ENCODE results near the gene IGLL1.
"Not testable (repeated sequence)": the region's sequence is repeated elsewhere in the genome, so short reads cannot be mapped to it uniquely, and the experiment has no call there.

Gene IGLL1

DNA sequence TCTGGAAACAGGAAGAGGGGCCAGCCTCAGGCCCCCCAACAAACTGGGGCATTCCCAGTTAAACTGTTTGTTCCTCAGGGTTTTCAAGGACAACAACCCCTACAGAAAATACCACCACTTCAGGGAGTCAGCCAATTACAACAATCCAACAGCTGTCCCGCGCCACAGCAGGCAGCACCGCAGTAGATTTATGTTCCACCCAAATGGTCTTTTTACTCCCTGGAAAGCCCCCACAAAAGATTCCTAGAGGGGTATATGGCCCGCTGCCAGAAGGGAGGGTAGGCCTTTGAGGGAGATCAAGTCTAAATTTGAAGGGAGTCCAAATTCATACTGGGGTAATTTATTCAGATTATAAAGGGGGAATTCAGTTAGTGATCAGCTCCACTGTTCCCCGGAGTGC, 39.3 kb downstream of the IGLL1 start:
- DNase-seq (ENCODE audit: low read depth) = not testable (repeated sequence)

DNA sequence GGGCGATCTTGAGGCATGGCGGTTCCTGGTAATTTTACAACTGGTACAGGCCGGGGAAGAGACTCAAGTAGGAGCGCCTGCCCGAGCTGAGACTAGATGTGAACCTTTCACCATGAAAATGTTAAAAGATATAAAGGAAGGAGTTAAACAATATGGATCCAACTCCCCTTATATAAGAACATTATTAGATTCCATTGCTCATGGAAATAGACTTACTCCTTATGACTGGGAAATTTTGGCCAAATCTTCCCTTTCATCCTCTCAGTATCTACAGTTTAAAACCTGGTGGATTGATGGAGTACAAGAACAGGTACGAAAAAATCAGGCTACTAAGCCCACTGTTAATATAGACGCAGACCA, 40.3 kb downstream of the IGLL1 start:
- DNase-seq (ENCODE audit: low read depth) = not testable (repeated sequence)

DNA sequence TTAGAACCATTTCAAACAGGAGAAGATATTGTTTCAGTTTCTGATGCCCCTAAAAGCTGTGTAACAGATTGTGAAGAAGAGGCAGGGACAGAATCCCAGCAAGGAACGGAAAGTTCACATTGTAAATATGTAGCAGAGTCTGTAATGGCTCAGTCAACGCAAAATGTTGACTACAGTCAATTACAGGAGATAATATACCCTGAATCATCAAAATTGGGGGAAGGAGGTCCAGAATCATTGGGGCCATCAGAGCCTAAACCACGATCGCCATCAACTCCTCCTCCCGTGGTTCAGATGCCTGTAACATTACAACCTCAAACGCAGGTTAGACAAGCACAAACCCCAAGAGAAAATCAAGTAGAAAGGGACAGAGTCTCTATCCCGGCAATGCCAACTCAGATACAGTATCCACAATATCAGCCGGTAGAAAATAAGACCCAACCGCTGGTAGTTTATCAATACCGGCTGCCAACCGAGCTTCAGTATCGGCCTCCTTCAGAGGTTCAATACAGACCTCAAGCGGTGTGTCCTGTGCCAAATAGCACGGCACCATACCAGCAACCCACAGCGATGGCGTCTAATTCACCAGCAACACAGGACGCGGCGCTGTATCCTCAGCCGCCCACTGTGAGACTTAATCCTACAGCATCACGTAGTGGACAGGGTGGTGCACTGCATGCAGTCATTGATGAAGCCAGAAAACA, 40.8 kb downstream of the IGLL1 start:
- peak; percentile 52 for DNase-seq (ENCODE audit: low read depth)

DNA sequence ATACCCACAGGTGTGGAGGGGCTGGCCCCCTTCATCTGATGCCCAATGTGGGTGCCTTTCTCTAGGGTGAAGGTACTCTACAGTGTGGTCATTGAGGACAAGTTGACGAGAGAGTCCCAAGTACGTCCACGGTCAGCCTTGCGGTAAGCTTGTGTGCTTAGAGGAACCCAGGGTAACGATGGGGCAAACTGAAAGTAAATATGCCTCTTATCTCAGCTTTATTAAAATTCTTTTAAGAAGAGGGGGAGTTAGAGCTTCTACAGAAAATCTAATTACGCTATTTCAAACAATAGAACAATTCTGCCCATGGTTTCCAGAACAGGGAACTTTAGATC, 41.4 kb downstream of the IGLL1 start:
- not testable (repeated sequence) for DNase-seq (ENCODE audit: low read depth)

DNA sequence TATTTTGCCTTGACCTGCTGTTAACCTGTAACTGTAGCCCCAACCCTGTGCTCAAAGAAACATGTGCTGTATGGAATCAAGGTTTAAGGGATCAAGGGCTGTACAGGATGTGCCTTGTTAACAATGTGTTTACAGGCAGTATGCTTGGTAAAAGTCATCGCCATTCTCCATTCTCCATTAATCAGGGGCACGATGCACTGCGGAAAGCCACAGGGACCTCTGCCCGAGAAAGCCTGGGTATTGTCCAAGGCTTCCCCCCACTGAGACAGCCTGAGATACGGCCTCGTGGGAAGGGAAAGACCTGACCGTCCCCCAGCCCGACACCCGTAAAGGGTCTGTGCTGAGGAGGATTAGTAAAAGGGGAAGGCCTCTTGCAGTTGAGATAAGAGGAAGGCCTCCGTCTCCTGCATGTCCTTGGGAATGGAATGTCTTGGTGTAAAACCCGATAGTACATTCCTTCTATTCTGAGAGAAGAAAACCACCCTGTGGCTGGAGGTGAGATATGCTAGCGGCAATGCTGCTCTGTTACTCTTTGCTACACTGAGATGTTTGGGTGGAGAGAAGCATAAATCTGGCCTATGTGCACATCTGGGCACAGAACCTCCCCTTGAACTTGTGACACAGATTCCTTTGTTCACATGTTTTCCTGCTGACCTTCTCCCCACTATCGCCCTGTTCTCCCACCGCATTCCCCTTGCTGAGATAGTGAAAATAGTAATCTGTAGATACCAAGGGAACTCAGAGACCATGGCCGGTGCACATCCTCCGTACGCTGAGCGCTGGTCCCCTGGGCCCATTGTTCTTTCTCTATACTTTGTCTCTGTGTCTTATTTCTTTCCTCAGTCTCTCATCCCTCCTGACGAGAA, 42.0 kb downstream of the IGLL1 start:
- DNase-seq (ENCODE audit: low read depth) = not testable (repeated sequence)

DNA sequence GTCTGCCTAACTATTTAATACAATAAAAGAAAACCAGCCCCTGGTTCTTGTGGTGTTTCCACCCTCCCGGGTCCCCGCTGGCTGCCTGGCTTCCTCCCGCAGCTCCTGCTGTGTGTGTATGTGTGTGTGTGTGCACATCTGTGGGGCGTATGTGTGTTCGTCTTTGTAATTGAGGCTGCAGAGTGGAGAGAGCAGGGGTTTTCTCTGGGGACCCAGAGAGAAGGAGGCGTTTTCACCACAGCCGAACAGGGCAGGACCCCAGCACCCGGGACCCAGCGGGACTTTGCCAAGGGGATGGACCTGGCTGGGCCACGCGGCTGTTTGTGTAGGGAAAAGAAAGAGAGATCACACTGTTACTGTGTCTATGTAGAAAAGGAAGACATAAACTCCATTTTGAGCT, 42.7 kb downstream of the IGLL1 start:
- no peak for DNase-seq (ENCODE audit: low read depth)

DNA sequence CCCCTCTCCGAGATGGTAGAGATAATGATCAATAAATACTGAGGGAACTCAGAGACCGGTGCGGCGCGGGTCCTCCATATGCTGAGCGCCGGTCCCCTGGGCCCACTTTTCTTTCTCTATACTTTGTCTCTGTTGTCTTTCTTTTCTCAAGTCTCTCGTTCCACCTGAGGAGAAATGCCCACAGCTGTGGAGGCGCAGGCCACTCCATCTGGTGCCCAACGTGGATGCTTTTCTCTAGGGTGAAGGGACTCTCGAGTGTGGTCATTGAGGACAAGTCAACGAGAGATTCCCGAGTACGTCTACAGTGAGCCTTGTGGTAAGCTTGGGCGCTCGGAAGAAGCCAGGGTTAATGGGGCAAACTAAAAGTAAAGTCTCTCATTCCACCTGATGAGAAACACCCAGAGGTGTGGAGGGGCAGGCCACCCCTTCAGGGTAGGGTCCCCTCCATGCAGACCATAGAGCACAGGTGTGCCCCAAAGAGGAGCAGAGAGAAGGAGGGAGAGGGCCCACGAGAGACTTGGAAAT, 43.2 kb downstream of the IGLL1 start:
- DNase-seq (ENCODE audit: low read depth) = no peak

DNA sequence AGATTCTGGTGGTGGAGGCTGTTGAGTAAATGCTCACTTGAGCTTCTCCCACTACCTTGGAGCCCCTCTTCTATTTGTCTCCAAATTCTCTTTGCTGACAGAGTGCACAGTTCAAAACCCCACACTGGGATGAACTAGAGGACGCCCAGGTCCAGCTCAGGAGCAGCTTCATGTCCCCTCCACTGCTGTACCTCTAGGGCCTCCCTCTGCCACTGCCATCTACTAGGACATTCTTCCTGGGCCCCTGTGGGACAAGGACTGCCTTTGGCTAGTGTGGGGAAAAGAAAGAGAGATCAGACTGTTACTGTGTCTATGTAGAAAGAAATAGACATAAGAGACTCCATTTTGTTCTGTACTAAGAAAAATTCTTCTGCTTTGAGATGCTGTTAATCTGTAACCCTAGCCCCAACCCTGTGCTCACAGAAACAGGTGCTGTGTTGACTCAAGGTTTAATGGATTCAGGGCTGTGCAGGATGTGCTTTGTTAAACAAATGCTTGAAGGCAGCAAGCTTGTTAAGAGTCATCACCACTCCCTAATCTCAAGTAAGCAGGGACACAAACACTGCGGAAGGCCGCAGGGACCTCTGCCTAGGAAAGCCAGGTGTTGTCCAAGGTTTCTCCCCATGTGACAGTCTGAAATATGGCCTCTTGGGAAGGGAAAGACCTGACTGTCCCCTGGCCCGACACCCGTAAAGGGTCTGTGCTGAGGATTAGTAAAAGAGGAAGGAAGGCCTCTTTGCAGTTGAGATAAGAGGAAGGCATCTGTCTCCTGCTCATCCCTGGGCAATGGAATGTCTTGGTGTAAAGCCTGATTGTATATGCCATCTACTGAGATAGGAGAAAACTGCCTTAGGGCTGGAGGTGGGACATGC, 44.1 kb downstream of the IGLL1 start:
- not testable (repeated sequence) for DNase-seq (ENCODE audit: low read depth)

DNA sequence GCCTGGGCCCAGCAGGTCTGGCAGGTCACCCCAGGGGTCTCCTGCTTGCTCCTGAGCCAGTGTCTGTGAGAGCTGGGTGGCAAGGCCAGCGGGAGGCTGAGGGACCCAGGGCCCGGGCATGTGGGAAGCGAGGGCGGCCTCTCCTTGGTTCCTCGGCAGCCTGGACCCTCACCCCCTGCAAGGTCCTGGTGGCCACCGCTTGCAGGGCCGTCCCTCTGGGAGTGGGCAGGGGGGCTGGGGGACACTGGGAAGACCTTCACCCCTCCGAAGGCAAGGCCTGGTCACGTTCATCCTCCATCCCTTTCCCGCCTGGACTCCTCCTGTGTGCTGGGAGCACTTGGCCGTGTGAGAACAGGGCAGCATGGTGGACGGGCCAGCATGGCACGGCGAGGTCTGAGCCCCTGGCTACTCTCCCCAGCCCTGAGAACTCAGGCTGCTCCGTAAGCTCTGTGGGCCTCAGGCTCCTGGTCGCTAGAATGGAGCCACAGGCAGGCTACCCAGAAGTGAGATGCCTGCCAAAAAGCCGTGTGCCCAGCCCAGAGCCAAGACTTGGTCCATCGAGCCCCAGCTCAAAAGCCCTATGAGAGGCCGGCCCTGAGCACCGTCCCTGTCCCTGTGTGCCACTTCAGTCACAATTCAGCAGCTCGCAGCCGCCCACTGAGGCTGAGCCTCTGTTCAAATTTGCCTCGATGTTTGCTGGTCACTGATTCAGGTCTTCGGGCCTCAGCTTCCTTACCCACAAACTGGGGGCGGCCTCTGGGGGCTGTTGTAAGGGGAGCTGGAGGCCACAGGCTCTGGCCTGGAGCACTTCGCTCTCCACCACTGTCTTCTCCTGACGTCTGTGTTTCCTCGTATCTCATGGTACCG, 45.0 kb downstream of the IGLL1 start:
- DNase-seq (ENCODE audit: low read depth) = no peak

DNA sequence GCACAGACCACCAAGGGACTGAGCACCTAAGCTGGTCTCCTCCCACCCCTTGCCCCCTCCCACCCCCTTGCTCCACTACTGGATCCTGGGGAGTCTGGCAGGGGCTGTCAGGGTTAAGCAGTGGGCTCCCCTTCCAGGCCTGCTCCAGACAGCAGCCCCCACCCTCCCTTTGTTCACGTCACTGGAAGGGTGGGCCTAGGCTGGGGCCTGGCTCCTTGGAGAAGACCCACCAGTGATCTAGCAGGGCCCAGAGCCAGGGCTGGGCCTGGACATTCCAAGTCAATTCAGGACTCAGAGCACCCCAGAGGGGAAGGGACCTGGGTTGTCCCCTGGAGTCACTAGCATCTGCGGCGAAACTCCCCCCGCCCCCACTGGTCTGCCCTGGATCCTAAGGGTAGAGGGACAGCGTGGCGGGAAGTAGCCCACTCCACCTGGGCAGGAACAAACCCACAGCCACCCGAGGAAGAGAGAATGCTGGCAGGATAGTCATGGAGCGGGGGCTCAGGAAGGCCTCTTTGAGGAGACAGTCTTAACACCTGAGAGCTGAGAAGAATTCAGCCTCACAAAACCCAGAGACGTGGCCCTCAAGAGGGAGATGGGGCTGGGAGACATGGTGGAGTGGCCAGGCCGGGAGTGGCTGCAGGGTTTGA, 45.8 kb downstream of the IGLL1 start:
- no peak for DNase-seq (ENCODE audit: low read depth)

DNA sequence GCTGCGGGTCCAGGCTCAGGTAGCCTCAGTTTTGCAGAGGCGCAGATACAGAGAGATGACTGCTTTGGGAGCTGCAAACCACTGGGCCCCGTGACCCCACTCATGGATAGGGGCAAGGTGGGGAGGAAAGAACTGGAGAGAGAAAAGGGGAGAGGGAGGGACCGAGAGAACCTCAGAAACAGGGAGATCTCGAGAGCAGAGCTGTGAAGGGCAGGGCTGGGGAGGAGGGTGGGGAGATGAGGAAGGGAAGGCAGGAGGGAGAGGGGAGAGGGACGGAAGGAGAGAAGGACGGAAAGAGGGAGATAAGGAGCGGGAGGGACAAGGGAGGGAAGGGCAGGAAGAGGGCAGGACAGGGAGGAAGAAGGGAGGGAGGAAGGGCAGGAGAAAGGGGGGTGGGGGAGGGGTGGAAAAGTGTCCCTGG, 46.3 kb downstream of the IGLL1 start:
- DNase-seq (ENCODE audit: low read depth) = no peak

DNA sequence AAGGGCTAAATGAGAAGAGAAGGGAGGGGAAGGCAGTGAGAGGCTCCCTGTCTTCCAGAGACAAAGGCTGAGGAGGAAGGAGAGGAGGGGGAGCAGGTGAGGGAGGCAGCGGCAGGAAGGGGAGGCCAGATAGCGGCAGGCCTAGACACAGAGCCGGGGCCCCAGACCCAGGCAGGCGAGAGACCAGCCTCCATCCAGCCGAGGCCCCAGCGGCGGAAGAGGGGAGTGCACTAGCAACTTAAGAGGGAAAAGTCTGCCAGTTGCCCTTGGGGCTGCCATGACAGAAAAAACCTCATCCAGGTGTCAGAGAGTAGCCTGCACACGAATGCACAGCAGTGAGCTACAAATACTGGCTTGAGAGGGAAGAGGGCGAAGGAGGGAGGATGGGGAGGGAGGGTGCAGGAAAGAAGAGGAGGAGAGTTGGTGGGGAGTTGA, 46.7 kb downstream of the IGLL1 start:
- no peak for DNase-seq (ENCODE audit: low read depth)

DNA sequence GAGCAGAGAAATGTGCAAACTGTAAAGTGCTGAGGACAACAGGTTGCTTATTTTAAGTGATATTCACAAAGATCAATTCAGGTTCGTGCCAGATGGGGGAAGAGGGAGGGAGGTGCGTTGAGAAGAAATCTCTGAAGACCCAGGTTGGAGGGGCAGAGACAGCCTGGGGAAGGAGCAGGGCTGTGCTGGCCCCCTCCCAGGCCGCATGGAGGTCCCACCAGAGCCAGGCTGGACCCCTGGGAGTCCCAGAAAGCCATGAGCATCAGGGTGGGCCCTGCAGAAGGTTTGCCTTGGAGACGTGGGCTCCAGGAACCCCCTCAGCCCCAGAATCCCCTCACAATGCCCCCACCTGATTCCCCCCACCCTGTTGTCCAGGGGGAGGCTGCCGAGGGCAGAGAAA, 47.4 kb downstream of the IGLL1 start:
- DNase-seq (ENCODE audit: low read depth) = no peak

DNA sequence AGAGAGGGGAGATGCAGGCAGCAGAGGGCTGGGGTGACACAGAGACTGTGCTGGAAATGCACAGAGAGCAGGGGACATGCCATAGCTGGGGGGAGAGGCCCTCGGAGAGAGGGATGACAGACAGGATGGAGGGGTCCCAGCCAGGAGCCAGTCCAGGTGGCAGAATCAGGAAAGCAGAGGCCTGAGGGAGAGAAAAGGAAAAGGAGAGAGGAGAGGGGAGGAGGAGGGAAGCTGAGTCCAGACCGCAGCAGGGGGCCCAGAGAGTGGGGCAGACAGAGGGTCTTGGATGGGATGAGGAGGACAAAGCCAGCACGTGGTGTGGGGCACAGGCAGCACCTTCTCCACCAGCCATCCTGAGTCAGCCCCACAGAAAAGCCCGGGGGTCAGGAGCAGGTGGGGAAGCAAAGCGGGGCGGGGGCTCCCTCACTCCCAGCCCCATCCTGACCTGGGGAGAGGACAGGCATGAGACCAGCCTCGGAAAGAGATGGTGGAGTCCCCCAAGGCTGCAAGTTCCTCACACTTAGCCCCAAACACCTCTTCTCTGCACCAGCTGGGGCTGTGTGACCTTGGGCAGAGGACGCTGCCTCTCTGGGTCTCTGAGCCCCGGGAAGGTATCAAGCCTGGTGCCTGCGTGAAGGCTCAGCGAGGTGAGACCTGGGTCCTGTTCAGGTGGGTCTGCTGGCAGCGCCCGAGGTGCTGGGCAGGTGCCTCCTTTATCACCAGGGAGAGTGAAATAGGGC, 48.0 kb downstream of the IGLL1 start:
- no peak for DNase-seq (ENCODE audit: low read depth)

DNA sequence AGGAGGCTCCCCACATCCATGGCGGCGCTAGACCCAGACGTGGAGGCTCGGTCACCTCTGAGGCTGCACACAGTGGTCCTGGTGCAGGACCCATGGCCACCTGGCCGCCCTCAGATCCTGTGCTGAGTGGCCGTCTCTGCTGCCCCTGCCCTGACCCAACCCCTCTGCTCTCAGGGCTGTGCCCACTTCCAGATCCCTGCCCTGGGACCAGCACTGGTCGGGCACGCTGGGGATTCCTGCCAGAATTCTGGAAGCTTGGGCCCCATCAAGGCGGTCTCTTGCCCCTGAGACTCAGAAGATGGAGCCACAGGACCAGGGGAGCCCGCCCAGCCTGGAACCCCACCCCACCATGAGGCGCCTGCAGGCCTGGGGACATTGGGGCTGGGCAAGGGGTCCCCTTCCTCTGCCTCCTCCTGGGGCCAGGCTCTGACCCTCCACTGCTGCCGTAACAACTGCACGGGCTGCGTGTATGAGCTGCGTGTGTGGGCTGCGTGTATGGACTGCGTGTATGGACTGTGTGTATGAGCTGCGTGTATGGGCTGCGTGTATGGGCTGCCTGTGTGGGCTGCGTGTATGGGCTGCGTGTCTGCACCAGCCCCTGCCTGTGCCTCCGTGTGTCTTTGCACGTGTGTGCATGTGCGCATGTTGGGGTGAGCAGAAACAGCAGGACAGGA, 48.7 kb downstream of the IGLL1 start:
- DNase-seq (ENCODE audit: low read depth) = no peak

DNA sequence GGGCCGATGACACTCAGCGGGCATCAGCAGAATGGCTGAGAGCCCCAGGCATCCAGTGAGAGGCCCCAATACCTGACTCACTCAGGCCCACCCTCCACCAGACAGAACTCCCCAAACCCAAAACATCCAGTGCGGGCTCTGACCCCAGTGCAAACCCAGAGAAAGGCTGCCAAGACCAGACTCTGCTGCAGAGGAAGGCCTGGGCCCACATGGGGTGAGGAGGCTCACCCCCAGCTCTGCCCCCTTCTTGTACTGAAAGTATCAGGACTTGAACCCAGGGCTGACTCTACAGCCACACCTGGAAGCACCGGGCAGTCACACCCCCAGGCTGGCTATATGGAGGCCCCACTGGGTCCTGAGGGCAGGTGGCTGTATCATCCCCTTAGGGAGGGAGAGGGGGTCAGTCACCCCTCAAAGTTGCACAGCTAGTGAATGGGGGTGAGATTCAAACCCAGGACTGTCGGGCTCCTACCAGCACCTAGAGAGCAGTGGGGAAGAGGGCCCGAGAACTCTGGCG, 49.3 kb downstream of the IGLL1 start:
- DNase-seq (ENCODE audit: low read depth) = no peak

DNA sequence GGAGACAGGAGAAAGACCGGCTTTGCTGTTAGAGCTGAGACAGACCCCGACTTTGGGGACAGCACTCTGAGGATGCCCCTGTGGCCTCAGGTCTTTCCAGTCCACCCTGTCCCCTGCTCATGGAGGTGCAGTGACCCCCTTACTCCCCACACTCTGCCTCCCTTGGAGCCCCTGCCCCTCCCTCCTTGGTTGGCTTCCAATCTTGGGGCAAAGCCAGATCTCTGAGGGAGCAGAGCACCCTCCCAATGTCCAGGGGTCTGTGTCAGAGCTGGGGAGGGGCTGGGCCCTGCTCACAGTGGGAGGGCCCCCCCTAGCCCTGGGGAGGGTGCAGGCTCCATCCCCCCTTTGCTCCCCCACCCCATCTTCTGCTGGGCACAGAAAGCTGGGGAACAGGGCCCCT, 50.0 kb downstream of the IGLL1 start:
- DNase-seq (ENCODE audit: low read depth) = no peak

DNA sequence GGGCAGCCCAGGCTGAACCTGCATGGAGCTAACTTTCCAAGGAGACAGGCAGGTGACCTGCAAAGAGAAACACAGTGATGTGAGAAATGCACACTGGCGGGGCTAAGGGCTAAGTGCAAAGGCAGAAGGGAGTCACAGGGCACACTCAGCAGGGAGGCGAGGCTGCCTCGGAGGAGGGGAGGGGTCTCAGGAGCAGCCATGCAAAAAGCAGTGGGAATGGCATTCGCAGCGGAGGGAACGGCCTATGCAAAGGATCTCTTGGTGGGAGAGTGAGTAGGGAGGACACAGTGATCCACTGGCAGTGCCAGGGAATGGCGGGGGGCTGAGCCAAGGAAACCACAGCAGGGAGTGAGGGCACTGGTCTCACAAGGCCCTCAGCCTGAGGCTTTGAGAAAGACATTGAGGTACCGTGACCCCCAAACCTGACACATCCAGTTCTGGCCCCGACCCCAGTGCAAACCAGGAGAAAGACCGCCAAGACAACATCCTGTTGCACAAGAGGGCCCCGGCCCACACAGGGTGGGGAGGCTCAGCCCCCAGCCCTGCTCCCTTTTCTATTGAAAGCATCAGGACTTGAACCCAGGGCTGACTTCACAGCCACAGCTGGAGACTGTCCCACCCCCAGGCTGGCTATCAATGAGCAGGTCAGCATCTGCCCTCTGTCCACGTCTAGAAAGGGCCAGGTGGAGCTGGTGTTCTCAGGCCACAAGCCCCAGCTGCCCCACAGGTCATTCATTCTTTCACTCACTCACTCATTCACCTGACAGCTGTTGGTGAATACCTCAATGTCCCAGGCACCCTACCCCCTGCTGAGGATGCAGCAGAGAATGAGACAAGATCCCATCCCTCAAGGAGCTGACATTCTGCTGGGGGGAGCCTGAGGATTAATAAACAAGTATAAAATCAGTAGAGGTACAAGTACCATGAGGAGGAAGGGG, 50.7 kb downstream of the IGLL1 start:
- no peak for DNase-seq (ENCODE audit: low read depth)

Data from activated gamma-delta T cell treated with anti-CD3 and anti-CD28 coated beads, Interleukin-2, amount 50 U/mL, for 16 hours (primary cell).